Adipocyte (in vitro differentiated cells): Measurements from ENCODE around the gene SMO.

Experiments
- DNase-seq: peaks from one replicate; pipeline ENCODE4 v3.0.0-alpha.2; 2015; ENCODE audit warnings: low read depth
- H3K27me3 ChIP-seq: replicated peaks from 2 replicates; pipeline ENCODE4 v1.7.0; 2013; ENCODE audit warnings: mild to moderate bottlenecking, low read length, moderate library complexity; ENCODE audit not compliant: control insufficient read depth, insufficient read depth
- H3K36me3 ChIP-seq: 2 replicates; pipeline ENCODE4 v1.7.0; 2013; ENCODE audit warnings: low read length, mild to moderate bottlenecking, moderate library complexity; ENCODE audit not compliant: control insufficient read depth, insufficient read depth, severe bottlenecking
- H3K4me1 ChIP-seq: 2 replicates; pipeline ENCODE4 v1.7.0; 2013; ENCODE audit warnings: mild to moderate bottlenecking, low read length, moderate library complexity; ENCODE audit not compliant: control insufficient read depth, insufficient read depth
- H3K4me3 ChIP-seq: 2 replicates; pipeline ENCODE4 v1.7.0; 2013; ENCODE audit warnings: mild to moderate bottlenecking, low read length, moderate library complexity
- H3K9ac ChIP-seq: 2 replicates; pipeline ENCODE4 v1.7.0; 2013; ENCODE audit warnings: mild to moderate bottlenecking, low read length, moderate library complexity
- H3K9me3 ChIP-seq: 2 replicates; pipeline ENCODE4 v1.7.0; 2013; ENCODE audit warnings: mild to moderate bottlenecking, low read length, moderate library complexity; ENCODE audit not compliant: control insufficient read depth

The SMO gene

DNA sequence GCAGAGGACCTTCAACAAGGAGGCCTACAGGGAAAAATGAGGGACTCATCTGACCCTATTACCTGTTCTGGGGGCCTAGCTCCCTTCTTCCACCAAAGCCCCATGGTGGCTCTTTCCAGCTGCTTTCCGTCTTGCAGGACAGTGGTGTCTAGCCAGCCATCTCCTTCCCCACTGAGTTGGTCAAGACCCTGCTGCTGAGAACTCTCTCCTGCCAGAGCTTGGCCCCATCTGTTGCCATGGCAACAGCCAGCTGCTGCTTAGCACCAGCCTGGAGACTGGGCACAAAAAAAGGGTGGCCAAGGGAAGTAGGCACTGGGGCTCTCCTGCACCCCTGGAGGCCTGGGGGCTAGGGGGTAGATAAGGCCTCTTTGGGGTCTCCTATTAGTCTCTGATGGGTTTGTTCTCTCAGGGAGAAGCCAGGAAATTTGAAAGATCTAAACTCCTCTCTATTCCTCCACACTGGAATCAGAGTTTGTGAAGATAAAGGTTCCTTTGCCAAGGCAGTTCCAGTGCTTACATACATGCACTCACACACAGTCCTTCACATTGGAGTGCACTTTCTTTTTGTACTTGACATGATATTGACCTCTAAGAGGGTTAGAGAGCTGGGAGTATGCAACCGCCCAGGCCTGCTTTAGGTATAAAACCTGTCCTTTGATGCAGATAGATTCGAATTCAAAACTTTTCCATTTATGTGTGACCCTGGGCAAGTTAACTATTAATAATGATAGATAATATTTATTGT is 28.1 kb upstream of the SMO start:
- no peaks in the 10 kb centered on the region for H3K36me3 ChIP-seq
- H3K4me3 ChIP-seq = no peak overlapping the region
- no peak overlapping the region for H3K9ac ChIP-seq
- no peak for DNase-seq
- peaks cover 50% of the 10 kb centered on the region for H3K27me3 ChIP-seq
- H3K4me1 ChIP-seq = no peaks in the 10 kb centered on the region
- peaks cover 5% of the 10 kb centered on the region for H3K9me3 ChIP-seq

DNA sequence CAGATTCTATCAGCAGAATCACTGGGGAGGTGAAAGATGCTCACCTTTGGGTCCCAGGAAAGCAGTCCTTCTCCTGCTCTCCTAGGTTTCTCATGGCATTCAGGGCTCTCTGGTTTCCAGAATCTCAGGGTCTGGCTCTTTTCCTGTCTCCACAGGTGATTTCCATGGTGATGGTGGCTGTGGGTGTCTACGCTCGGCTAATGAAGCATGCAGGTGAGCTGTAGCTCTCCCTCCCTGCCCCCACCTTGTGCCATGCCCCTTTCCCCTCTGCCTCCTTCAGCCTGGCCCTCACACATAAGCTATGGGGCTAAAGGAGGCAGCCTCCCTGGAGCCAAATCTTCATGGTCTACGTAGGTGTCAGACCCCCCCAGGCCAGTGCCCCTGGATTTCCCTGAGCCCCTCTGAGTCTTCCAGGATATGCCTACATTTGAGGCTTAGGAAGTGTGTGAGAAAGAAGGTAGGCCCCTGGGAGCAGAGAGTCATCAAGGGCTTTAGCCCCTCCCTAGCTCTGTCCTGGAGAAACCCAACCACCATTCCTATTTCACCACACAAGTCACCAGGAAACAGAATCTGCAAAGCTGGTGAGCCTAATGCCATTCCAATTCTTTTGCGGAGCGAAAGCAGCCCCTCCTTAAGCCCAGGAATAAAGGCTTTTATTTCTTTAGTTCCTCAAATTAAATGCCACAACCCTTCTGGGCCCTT is 26.8 kb upstream of the SMO start:
- Histone ChIP-seq H3K9me3 (peaks cover 5% of the 10 kb centered on the region), H3K36me3 (no peaks in the 10 kb centered on the region), H3K4me1 (no peaks in the 10 kb centered on the region), H3K27me3 (peaks cover 44% of the 10 kb centered on the region), H3K4me3 (no peak overlapping the region), H3K9ac (no peak overlapping the region)
- DNase-seq = no peak

DNA sequence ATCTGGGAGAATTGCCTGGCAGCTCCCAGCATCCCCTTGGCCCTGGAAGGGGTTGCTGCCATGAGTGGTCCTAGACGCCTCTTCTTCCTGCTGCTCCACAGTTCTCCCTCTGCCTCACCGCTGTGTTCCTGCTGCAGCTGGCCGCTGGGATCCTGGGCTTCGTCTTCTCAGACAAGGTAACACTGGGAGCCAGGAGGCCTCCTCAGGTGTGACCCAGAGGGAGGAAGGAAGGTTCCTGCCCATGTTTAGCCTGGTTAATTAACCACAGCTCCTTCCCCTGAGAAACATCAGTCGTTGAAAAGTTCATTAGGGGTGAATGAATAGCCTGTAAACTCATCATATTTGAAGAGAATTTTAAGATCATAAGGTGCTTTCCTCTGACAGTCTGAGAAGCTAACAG is 25.7 kb upstream of the SMO start:
- Histone ChIP-seq H3K9me3 (peaks cover 2% of the 10 kb centered on the region), H3K36me3 (no peaks in the 10 kb centered on the region), H3K4me1 (no peaks in the 10 kb centered on the region), H3K27me3 (peaks cover 46% of the 10 kb centered on the region), H3K9ac (no peak overlapping the region), H3K4me3 (no peak overlapping the region)
- no peak for DNase-seq

DNA sequence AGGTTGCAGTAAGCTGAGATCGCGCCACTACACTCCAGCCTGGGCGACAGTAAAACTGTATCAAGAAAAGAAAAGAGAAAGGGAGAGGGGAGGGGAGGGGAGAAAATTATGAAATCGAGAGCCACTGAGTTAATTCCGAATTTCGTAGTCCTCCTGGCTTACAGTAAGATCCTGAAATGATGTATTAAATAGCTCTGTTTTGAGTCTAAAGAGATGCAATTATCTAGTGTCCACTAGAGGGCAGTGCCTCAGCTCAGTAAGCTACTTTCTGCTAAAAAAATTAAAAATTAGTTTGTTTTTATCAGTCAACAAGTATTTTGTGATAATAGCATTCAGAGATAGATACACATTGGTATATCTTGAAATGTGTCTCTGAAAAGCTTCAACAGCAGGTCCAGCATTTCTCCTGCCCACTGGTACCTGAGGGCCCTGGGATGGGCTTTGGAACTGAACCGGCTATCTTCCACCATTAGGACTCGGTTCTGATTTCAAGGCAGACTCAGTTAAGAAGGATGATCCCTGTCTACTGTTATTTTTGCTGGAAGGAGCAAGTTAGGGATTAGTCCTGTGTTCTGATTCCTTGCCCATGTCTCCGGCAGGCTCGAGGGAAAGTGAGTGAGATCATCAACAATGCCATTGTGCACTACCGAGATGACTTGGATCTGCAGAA is 24.4 kb upstream of the SMO start:
- Histone ChIP-seq H3K4me3 (no peak overlapping the region), H3K27me3 (peaks cover 53% of the 10 kb centered on the region), H3K9ac (no peak overlapping the region), H3K36me3 (no peaks in the 10 kb centered on the region), H3K4me1 (no peaks in the 10 kb centered on the region), H3K9me3 (no peaks in the 10 kb centered on the region)
- peak; percentile 87 for DNase-seq

DNA sequence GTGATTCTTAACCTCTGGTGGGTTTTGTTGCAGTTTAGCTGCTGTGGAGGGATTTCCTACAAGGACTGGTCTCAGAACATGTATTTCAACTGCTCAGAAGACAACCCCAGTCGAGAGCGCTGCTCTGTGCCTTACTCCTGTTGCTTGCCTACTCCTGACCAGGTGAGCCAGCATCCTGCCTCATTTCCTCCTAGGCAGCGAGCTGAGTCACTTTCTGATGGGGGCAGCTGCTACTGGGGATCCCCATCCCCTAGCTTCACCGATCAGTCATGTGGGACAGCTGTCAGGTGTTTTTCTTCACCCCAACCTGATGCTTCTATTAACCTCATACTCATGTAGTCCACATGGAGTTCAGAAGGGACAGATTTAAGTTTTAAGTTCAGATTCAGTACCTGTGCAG is 21.7 kb upstream of the SMO start:
- no peak overlapping the region for H3K9ac ChIP-seq
- no peaks in the 10 kb centered on the region for H3K9me3 ChIP-seq
- no peaks in the 10 kb centered on the region for H3K36me3 ChIP-seq
- no peak for DNase-seq
- no peak overlapping the region for H3K4me3 ChIP-seq
- H3K4me1 ChIP-seq = peaks cover 7% of the 10 kb centered on the region
- H3K27me3 ChIP-seq = peaks cover 60% of the 10 kb centered on the region

DNA sequence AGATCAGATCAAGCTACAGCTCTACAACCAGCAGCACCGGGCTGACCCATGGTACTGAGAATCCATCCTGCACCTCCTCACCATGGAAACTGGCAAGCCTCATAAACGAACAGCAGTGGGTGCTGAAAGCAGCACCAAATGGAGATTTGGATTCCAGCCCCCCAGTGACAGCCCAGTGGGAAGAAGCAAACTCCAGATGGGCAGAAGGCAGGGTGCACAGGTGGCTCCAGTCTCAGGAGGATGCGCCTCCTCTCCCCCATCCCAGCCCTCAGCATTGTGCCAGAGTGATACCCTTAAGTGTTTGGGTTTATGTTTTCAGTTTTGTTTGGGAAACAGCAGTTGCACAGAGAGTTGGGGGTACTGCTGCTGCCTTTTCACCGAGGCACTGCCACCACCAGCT is 20.6 kb upstream of the SMO start:
- no peak for DNase-seq
- Histone ChIP-seq H3K36me3 (no peaks in the 10 kb centered on the region), H3K4me1 (peaks cover 7% of the 10 kb centered on the region), H3K27me3 (peaks cover 52% of the 10 kb centered on the region), H3K4me3 (no peak overlapping the region), H3K9ac (no peak overlapping the region), H3K9me3 (no peaks in the 10 kb centered on the region)

DNA sequence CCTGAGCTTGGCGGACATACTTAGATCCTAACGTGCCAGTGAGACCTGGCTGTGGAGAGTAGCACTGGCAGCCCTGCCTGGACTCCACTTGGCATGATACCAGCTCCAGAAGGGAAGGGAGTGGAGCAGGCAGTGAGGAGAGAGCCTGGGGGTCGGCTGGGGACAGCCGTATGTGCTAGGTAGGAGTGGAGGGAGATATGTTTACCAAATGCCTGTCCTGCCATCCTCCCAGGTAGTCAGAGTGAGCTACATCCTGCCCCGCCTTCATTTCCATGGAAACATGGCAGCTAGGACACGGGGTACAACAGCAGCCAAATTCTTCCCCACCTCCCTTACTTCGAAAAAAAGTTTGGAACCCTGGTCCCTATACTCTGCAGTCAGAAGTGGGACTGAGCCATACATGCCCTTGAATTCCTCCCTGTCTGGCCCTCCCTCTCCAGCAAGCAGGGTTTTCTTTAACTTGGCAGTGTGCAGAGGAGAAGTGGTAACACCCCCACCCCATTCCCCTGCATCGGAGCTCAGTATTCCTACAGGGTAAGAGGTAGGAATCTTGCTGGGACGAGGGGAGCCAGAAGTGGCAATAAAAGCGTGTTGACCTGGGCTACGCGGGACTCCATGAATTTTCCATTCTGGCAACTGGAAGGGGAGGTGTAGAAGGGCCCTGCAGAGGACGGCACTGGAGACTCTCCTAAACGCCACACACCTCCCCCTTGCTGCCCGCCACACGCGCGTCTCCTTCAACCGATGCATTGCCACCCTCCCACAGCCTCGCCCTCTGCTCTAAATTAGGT is 20.0 kb upstream of the SMO start:
- Histone ChIP-seq H3K9ac (no peak overlapping the region), H3K9me3 (no peaks in the 10 kb centered on the region), H3K4me3 (peak overlapping the region; percentile 76), H3K36me3 (no peaks in the 10 kb centered on the region), H3K4me1 (peaks cover 7% of the 10 kb centered on the region), H3K27me3 (peaks cover 46% of the 10 kb centered on the region)
- no peak for DNase-seq

DNA sequence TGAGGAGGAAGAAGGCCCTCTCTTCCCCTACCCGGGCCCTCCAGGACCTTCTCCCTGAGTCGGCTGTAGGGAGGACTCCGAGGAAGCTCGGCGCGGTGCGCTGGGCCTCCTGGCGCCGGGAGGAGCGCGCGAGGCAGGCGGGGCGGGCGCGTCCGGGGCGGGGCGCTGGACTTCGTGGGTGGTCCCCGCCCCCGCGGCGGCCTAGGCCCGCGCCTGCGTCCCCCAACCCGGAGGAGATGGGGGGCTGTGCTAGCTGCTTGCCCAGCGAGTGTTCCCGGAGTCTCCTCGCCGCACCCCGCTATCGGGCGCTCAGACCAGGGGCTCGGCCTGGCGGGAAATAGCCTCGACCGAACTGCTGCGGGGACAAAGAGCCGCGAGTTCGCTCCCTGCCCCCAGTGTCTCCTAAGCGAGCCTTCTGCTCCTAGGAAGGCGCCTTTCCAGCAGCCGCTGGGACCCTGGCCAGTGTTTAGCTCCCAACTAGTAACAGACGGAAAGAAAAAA is 19.2 kb upstream of the SMO start:
- H3K27me3 ChIP-seq = peaks cover 49% of the 10 kb centered on the region
- DNase-seq = peak; percentile 55
- no peaks in the 10 kb centered on the region for H3K36me3 ChIP-seq
- H3K9me3 ChIP-seq = no peaks in the 10 kb centered on the region
- H3K9ac ChIP-seq = peak overlapping the region; percentile 33
- peaks cover 7% of the 10 kb centered on the region for H3K4me1 ChIP-seq
- peak overlapping the region; percentile 76 for H3K4me3 ChIP-seq

DNA sequence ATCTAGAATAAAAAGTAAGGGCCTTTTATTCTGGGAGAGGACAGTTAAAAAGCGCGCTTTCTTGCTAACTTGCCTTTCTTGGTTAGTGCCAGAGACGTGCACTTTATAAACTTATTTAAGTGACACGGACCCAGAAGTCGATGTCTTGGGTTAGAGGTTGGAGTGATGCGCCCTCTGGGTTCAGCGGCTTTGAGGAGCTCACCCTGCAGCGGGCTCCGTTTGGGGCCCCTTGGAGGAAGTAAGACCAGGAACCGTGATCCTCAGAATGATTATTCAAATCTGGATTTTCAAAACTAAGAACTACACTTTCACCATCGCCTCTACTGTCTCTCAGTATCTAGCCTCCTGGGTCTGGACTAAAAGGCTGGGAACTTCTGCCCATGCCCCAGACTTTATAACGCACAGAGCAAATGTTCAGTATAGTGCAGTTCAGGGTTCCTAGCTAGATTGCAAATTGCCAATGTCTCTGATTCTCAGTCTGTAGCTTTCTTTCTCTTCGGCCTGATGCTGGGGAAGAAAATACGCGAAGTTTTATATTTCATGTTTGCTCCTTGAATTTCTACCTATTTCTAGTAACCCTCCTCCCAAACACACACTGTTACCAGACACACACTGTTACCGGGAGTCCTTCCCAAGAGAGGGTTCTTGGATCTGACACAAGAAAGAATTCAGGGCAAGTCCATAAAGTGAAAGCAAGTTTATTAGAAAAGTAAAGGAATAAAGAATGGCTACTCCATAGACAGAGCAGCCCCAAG is 18.6 kb upstream of the SMO start:
- Histone ChIP-seq H3K4me1 (peaks cover 7% of the 10 kb centered on the region), H3K4me3 (peak overlapping the region; percentile 76), H3K9ac (peak overlapping the region; percentile 33), H3K27me3 (peaks cover 51% of the 10 kb centered on the region), H3K36me3 (no peaks in the 10 kb centered on the region), H3K9me3 (no peaks in the 10 kb centered on the region)
- no peak for DNase-seq

DNA sequence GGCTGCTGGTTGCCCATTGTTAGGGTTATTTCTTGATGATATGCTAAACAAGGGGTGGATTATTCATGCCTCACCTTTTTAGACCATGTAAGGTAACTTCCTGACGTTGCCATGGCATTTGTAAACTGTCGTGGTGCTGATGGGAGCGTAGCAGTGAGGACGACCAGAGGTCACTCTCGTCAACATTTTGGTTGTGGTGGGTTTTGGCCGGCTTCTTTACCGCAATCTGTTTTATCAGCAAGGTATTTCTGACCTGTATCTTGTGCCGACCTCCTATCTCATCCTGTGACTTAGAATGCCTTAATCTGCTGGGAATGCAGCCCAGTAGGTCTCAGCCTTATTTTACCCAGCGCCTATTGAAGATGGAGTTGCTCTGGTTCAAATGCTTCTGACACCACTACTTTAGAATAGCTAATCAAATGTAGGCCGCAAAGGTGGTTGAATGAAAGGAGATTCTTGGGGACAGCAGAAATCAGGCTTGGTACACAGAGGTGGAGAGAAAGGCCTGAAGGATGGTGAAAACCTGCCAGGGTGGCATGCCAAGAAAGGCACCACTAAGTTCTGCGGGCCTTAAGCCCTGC is 17.9 kb upstream of the SMO start:
- Histone ChIP-seq H3K9me3 (no peaks in the 10 kb centered on the region), H3K27me3 (peaks cover 51% of the 10 kb centered on the region), H3K9ac (no peak overlapping the region), H3K4me1 (peaks cover 7% of the 10 kb centered on the region), H3K4me3 (no peak overlapping the region), H3K36me3 (no peaks in the 10 kb centered on the region)
- no peak for DNase-seq
